Neural cell (in vitro differentiated cells): ENCODE data around the gene MPLKIP. TPM values are rescaled to one million over a fixed set of nuclear protein-coding genes. Genes with fewer than 3 reads are reported as not detected.
"Not testable (repeated sequence)": the region's sequence is repeated elsewhere in the genome, so short reads cannot be mapped to it uniquely, and the experiment has no call there.

Experiments
- H2AFZ ChIP-seq: fragments of 200-600, 300-800 bp; sonication (generic), shearing (Covaris generic); 2 replicates; pipeline ENCODE4 v1.6.0; 2014; ENCODE audit warnings: low read depth, mild to moderate bottlenecking, antibody characterized with exemption, low read length, moderate library complexity
- H3F3A ChIP-seq: fragments of 200-600 bp; shearing (Covaris generic); 2 replicates; pipeline ENCODE4 v1.6.1; 2016; ENCODE audit warnings: mild to moderate bottlenecking, moderate library complexity, mixed read lengths, antibody characterized with exemption, low read length; ENCODE audit not compliant: insufficient read depth, poor library complexity, severe bottlenecking
- H3K27ac ChIP-seq: fragments of 200-600, 300-800 bp; sonication (generic), shearing (Covaris generic); 2 replicates; pipeline ENCODE4 v1.5.1; 2014; ENCODE audit warnings: mild to moderate bottlenecking, low read length, moderate library complexity
- H3K27me3 ChIP-seq: fragments of 300-800, 200-600 bp; sonication (generic), shearing (Covaris generic); 2 replicates; pipeline ENCODE4 v1.6.0; 2014; ENCODE audit warnings: mild to moderate bottlenecking, low read depth, low read length, moderate library complexity; ENCODE audit not compliant: insufficient read depth
- H3K36me3 ChIP-seq: fragments of 300-800, 200-600 bp; sonication (generic), shearing (Covaris generic); 2 replicates; pipeline ENCODE4 v1.5.1; 2014; ENCODE audit warnings: mild to moderate bottlenecking, antibody characterized with exemption, low read length, moderate library complexity; ENCODE audit not compliant: insufficient read depth
- H3K4me2 ChIP-seq: fragments of 300-800, 200-600 bp; sonication (generic), shearing (Covaris generic); 2 replicates; pipeline ENCODE4 v1.6.0; 2014; ENCODE audit warnings: mild to moderate bottlenecking, low read length
- H3K4me3 ChIP-seq: fragments of 300-800, 200-600 bp; sonication (generic), shearing (Covaris generic); 2 replicates; pipeline ENCODE4 v1.5.1; 2014; ENCODE audit warnings: mild to moderate bottlenecking, low read length, moderate library complexity
- H3K79me2 ChIP-seq: fragments of 200-600 bp; shearing (Covaris generic); replicated peaks from 2 replicates; pipeline ENCODE4 v1.6.0; 2014; ENCODE audit warnings: mild to moderate bottlenecking, low read length, moderate library complexity; ENCODE audit not compliant: insufficient read depth
- H3K9ac ChIP-seq: fragments of 300-800, 200-600 bp; sonication (generic), shearing (Covaris generic); 2 replicates; pipeline ENCODE4 v1.6.1; 2016; ENCODE audit warnings: mild to moderate bottlenecking, low read length, mixed read lengths
- H3K9me2 ChIP-seq: fragments of 200-600 bp; shearing (Covaris generic); 2 replicates; pipeline ENCODE4 v1.6.1; 2016; ENCODE audit warnings: mild to moderate bottlenecking, low read length, mixed read lengths; ENCODE audit not compliant: insufficient read depth
- H3K9me3 ChIP-seq: fragments of 200-600, 300-800 bp; sonication (generic), shearing (Covaris generic); 2 replicates; pipeline ENCODE4 v1.6.1; 2016; ENCODE audit warnings: mild to moderate bottlenecking, mixed run types, low read length, moderate library complexity, mixed read lengths
- H4K20me1 ChIP-seq: fragments of 200-600 bp; shearing (Covaris generic); 2 replicates; pipeline ENCODE4 v1.6.1; 2016; ENCODE audit warnings: mild to moderate bottlenecking, mixed run types; ENCODE audit not compliant: insufficient read depth
- EP300 ChIP-seq: fragments of 450-650 bp; conservative IDR thresholded peaks from 2 replicates; pipeline ENCODE4 v1.6.1; 2014; ENCODE audit warnings: antibody characterized with exemption, mild to moderate bottlenecking, moderate library complexity; ENCODE audit not compliant: poor library complexity, severe bottlenecking
- EZH2 ChIP-seq: fragments of 200-600, 300-800 bp; shearing (Covaris generic), sonication (generic); IDR thresholded peaks from 2 replicates; pipeline ENCODE4 v1.6.1; 2014; ENCODE audit warnings: antibody characterized with exemption, low read length, borderline replicate concordance, mild to moderate bottlenecking; ENCODE audit not compliant: insufficient read depth, poor library complexity, severe bottlenecking
- MXI1 ChIP-seq: fragments of 450-650 bp; conservative IDR thresholded peaks from 2 replicates; pipeline ENCODE4 v1.6.1; 2014; ENCODE audit warnings: antibody characterized with exemption, mild to moderate bottlenecking; ENCODE audit not compliant: poor library complexity, severe bottlenecking
- POLR2AphosphoS5 ChIP-seq: IDR thresholded peaks from 2 replicates; pipeline ENCODE4 v1.6.1; 2012
- RAD21 ChIP-seq: fragments of 450-650 bp; conservative IDR thresholded peaks from 2 replicates; pipeline ENCODE4 v1.6.1; 2014; ENCODE audit warnings: antibody characterized with exemption, mild to moderate bottlenecking, moderate library complexity
- REST ChIP-seq: IDR thresholded peaks from 2 replicates; pipeline ENCODE4 v1.6.1; 2012; ENCODE audit warnings: borderline replicate concordance
- SMC3 ChIP-seq: fragments of 450-650 bp; conservative IDR thresholded peaks from 2 replicates; pipeline ENCODE4 v1.6.1; 2014; ENCODE audit warnings: antibody characterized with exemption, mild to moderate bottlenecking, moderate library complexity; ENCODE audit not compliant: poor library complexity
- TAF1 ChIP-seq: IDR thresholded peaks from 2 replicates; pipeline ENCODE4 v1.6.1; 2012; ENCODE audit warnings: low read depth
- polyA plus RNA-seq: library from polyadenylated mRNA; depleted of rRNA; stranded (reverse); fragments of >200 nt; gene quantifications from 2 replicates; pipeline ENCODE4 v1.2.3, GENCODE V29; 2014
- TF ChIP-seq, protein P1 (sequence below): fragments of 450-650 bp; IDR thresholded peaks from 2 replicates; pipeline ENCODE4 v1.5.1; 2014; ENCODE audit warnings: antibody characterized with exemption, mild to moderate bottlenecking, moderate library complexity; ENCODE audit not compliant: poor library complexity, severe bottlenecking

Gene MPLKIP
- polyA plus RNA-seq, 1 donor from 2014 or later, result 54.6 TPM

DNA sequence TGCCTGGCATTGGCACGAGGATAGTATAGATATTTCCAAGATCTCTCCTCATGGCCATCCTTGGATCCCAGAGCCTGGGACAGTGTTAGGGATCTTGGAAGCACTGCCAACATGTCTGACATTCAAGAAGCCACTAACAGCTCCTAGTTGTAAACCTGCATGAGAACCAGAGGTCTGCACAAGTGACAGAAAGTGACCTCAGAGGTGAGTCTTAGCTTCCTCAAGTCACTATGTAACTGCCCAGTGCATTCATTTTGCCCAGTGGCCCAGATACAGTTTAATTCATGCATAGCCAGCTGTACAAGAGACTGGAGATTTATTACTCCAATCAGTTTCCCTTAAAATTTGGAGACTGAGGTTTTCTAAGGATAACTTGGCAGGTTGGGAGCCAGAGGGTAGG is 17.1 kb upstream of the MPLKIP start:
- Histone ChIP-seq H3F3A (no peaks in the 10 kb centered on the region), H3K9ac (no peak overlapping the region), H4K20me1 (no peaks in the 10 kb centered on the region), H3K9me2 (no peaks in the 10 kb centered on the region), H3K4me2 (no peak overlapping the region), H3K27me3 (no peaks in the 10 kb centered on the region), H3K79me2 (no peaks in the 10 kb centered on the region), H3K36me3 (no peaks in the 10 kb centered on the region), H3K27ac (no peak overlapping the region), H2AFZ (no peak overlapping the region), H3K9me3 (no peaks in the 10 kb centered on the region), H3K4me3 (no peak overlapping the region)
- TF ChIP-seq POLR2AphosphoS5 (no peak), MXI1 (no peak), REST (no peak), SMC3 (no peak), EZH2 (no peak), TAF1 (no peak), RAD21 (no peak), EP300 (no peak)
- TF ChIP-seq, protein P1, sequence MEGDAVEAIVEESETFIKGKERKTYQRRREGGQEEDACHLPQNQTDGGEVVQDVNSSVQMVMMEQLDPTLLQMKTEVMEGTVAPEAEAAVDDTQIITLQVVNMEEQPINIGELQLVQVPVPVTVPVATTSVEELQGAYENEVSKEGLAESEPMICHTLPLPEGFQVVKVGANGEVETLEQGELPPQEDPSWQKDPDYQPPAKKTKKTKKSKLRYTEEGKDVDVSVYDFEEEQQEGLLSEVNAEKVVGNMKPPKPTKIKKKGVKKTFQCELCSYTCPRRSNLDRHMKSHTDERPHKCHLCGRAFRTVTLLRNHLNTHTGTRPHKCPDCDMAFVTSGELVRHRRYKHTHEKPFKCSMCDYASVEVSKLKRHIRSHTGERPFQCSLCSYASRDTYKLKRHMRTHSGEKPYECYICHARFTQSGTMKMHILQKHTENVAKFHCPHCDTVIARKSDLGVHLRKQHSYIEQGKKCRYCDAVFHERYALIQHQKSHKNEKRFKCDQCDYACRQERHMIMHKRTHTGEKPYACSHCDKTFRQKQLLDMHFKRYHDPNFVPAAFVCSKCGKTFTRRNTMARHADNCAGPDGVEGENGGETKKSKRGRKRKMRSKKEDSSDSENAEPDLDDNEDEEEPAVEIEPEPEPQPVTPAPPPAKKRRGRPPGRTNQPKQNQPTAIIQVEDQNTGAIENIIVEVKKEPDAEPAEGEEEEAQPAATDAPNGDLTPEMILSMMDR, result no peak

DNA sequence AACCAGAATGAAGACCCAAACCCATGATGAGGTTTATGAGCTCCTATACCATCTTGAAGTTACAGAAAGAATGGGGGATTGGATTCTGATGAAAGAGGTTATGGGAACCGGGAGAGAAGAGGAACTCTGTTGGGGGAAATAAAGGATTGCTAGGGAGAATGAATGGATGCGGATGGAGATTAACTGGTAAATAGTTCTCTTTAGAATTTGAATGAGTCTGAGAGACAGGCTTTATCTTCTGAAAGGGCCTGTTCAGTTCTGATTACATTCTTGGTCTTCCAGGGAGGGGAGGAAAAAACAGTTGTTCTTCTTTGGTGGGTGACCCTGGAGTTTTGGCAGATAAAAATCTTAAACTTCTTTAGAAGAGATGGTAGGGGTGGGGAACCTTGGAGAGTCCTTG is 14.2 kb upstream of the MPLKIP start:
- no peaks in the 10 kb centered on the region for H3K9me3 ChIP-seq
- no peak overlapping the region for H2AFZ ChIP-seq
- no peaks in the 10 kb centered on the region for H3F3A ChIP-seq
- H3K9me2 ChIP-seq, result no peaks in the 10 kb centered on the region
- H3K79me2 ChIP-seq, result no peaks in the 10 kb centered on the region
- TF ChIP-seq, protein P1, result no peak
- TF ChIP-seq TAF1, result no peak
- no peak for TF ChIP-seq EZH2
- no peak for TF ChIP-seq RAD21
- TF ChIP-seq POLR2AphosphoS5, result no peak
- no peak for TF ChIP-seq SMC3
- no peak for TF ChIP-seq REST
- TF ChIP-seq EP300, result no peak
- no peak for TF ChIP-seq MXI1
- no peak overlapping the region for H3K4me3 ChIP-seq
- no peak overlapping the region for H3K9ac ChIP-seq
- H3K4me2 ChIP-seq, result no peak overlapping the region
- H4K20me1 ChIP-seq, result no peaks in the 10 kb centered on the region
- H3K27ac ChIP-seq, result no peak overlapping the region
- no peaks in the 10 kb centered on the region for H3K36me3 ChIP-seq
- no peaks in the 10 kb centered on the region for H3K27me3 ChIP-seq

- not testable (repeated sequence) for H3K27ac ChIP-seq, H3K27me3 ChIP-seq, H3K4me3 ChIP-seq, H3K9me3 ChIP-seq, H3K9ac ChIP-seq, H3K79me2 ChIP-seq, H4K20me1 ChIP-seq, H3K36me3 ChIP-seq, H3K9me2 ChIP-seq, H3K4me2 ChIP-seq, H2AFZ ChIP-seq, H3F3A ChIP-seq
Measured at GRCh38 chr7:40148247-40148580, 13.8 kb upstream of the MPLKIP start.
